ENCODE measurements around the gene ACP3.

ACP3 gene

GRCh38 chr3:132341746-132342145 is 24.5 kb downstream of the ACP3 start:
- H3K9me3 ChIP-seq (ENCODE audit: control insufficient read depth, insufficient read depth, low read length): no peaks in the 10 kb centered on the region
- H3K4me1 ChIP-seq (ENCODE audit: insufficient read depth, low read length): no peaks in the 10 kb centered on the region
- no peak overlapping the region for H3K9ac ChIP-seq (ENCODE audit: low read depth, low read length)
- H3K36me3 ChIP-seq (ENCODE audit: insufficient read depth, low read length): no peaks in the 10 kb centered on the region; the same call in 1 of the 2 replicates

GRCh38 chr3:132342183-132342582 is 25.0 kb downstream of the ACP3 start:
- no peaks in the 10 kb centered on the region; the same call in 1 of the 2 replicates for H3K36me3 ChIP-seq (ENCODE audit: insufficient read depth, low read length)
- H3K9me3 ChIP-seq (ENCODE audit: control insufficient read depth, insufficient read depth, low read length): no peaks in the 10 kb centered on the region
- H3K4me1 ChIP-seq (ENCODE audit: insufficient read depth, low read length): no peaks in the 10 kb centered on the region
- no peak overlapping the region for H3K9ac ChIP-seq (ENCODE audit: low read depth, low read length)

- Histone ChIP-seq H3K36me3 (ENCODE audit: insufficient read depth, low read length) (no peaks in the 10 kb centered on the region; the same call in 1 of the 2 replicates), H3K9ac (ENCODE audit: low read depth, low read length) (no peak overlapping the region), H3K9me3 (ENCODE audit: control insufficient read depth, insufficient read depth, low read length) (no peaks in the 10 kb centered on the region), H3K4me1 (ENCODE audit: insufficient read depth, low read length) (no peaks in the 10 kb centered on the region)
Observed at GRCh38 chr3:132342610-132343009, 25.4 kb downstream of the ACP3 start.

- H3K9ac ChIP-seq (ENCODE audit: low read depth, low read length): no peak overlapping the region
- no peaks in the 10 kb centered on the region for H3K4me1 ChIP-seq (ENCODE audit: insufficient read depth, low read length)
- no peaks in the 10 kb centered on the region; the same call in 1 of the 2 replicates for H3K36me3 ChIP-seq (ENCODE audit: insufficient read depth, low read length)
- H3K9me3 ChIP-seq (ENCODE audit: control insufficient read depth, insufficient read depth, low read length): no peaks in the 10 kb centered on the region
Observed at GRCh38 chr3:132343018-132343612, 25.9 kb downstream of the ACP3 start.

GRCh38 chr3:132344666-132345280 is 27.6 kb downstream of the ACP3 start:
- no peaks in the 10 kb centered on the region for H3K36me3 ChIP-seq (ENCODE audit: insufficient read depth, low read length)
- no peak overlapping the region for H3K9ac ChIP-seq (ENCODE audit: low read depth, low read length)
- no peaks in the 10 kb centered on the region for H3K9me3 ChIP-seq (ENCODE audit: control insufficient read depth, insufficient read depth, low read length)
- H3K4me1 ChIP-seq (ENCODE audit: insufficient read depth, low read length): no peaks in the 10 kb centered on the region

GRCh38 chr3:132346841-132347736 is 29.9 kb downstream of the ACP3 start:
- Histone ChIP-seq H3K9me3 (ENCODE audit: control insufficient read depth, insufficient read depth, low read length) (no peaks in the 10 kb centered on the region), H3K9ac (ENCODE audit: low read depth, low read length) (no peak overlapping the region), H3K4me1 (ENCODE audit: insufficient read depth, low read length) (peaks cover 14% of the 10 kb centered on the region), H3K36me3 (ENCODE audit: insufficient read depth, low read length) (no peaks in the 10 kb centered on the region)

- Histone ChIP-seq H3K4me1 (ENCODE audit: insufficient read depth, low read length) (peaks cover 14% of the 10 kb centered on the region), H3K9me3 (ENCODE audit: control insufficient read depth, insufficient read depth, low read length) (no peaks in the 10 kb centered on the region), H3K36me3 (ENCODE audit: insufficient read depth, low read length) (no peaks in the 10 kb centered on the region), H3K9ac (ENCODE audit: low read depth, low read length) (no peak overlapping the region)
Observed at GRCh38 chr3:132347811-132348210, 30.6 kb downstream of the ACP3 start.

GRCh38 chr3:132348531-132348930 is 31.3 kb downstream of the ACP3 start:
- Histone ChIP-seq H3K36me3 (ENCODE audit: insufficient read depth, low read length) (no peaks in the 10 kb centered on the region), H3K9me3 (ENCODE audit: control insufficient read depth, insufficient read depth, low read length) (no peaks in the 10 kb centered on the region), H3K9ac (ENCODE audit: low read depth, low read length) (no peak overlapping the region), H3K4me1 (ENCODE audit: insufficient read depth, low read length) (peaks cover 14% of the 10 kb centered on the region)

GRCh38 chr3:132350814-132351213 is 33.6 kb downstream of the ACP3 start:
- H3K9me3 ChIP-seq (ENCODE audit: control insufficient read depth, insufficient read depth, low read length): no peaks in the 10 kb centered on the region
- peaks cover 14% of the 10 kb centered on the region for H3K4me1 ChIP-seq (ENCODE audit: insufficient read depth, low read length)
- H3K36me3 ChIP-seq (ENCODE audit: insufficient read depth, low read length): no peaks in the 10 kb centered on the region
- H3K9ac ChIP-seq (ENCODE audit: low read depth, low read length): no peak overlapping the region

GRCh38 chr3:132351222-132351806 is 34.1 kb downstream of the ACP3 start:
- Histone ChIP-seq H3K4me1 (ENCODE audit: insufficient read depth, low read length) (peaks cover 14% of the 10 kb centered on the region), H3K36me3 (ENCODE audit: insufficient read depth, low read length) (no peaks in the 10 kb centered on the region), H3K9ac (ENCODE audit: low read depth, low read length) (no peak overlapping the region), H3K9me3 (ENCODE audit: control insufficient read depth, insufficient read depth, low read length) (no peaks in the 10 kb centered on the region)

- H3K36me3 ChIP-seq (ENCODE audit: insufficient read depth, low read length): no peaks in the 10 kb centered on the region
- H3K4me1 ChIP-seq (ENCODE audit: insufficient read depth, low read length): peaks cover 14% of the 10 kb centered on the region
- no peak overlapping the region for H3K9ac ChIP-seq (ENCODE audit: low read depth, low read length)
Observed at GRCh38 chr3:132352556-132353143, 35.4 kb downstream of the ACP3 start.

GRCh38 chr3:132354916-132355702 is 37.9 kb downstream of the ACP3 start:
- no peaks in the 10 kb centered on the region for H3K36me3 ChIP-seq (ENCODE audit: insufficient read depth, low read length)

More at GRCh38 chr3:132352556-132353143, 35.4 kb downstream of the ACP3 start:
- no peaks in the 10 kb centered on the region for H3K9me3 ChIP-seq (ENCODE audit: control insufficient read depth, insufficient read depth, low read length)

GRCh38 chr3:132356568-132356967 is 39.4 kb downstream of the ACP3 start:
- H3K36me3 ChIP-seq (ENCODE audit: insufficient read depth, low read length): no peaks in the 10 kb centered on the region
- H3K9ac ChIP-seq (ENCODE audit: low read depth, low read length): no peak overlapping the region
- no peaks in the 10 kb centered on the region for H3K9me3 ChIP-seq (ENCODE audit: control insufficient read depth, insufficient read depth, low read length)
- peaks cover 5% of the 10 kb centered on the region for H3K4me1 ChIP-seq (ENCODE audit: insufficient read depth, low read length)

More at GRCh38 chr3:132354916-132355702, 37.9 kb downstream of the ACP3 start:
- H3K9ac ChIP-seq (ENCODE audit: low read depth, low read length): no peak overlapping the region
- peaks cover 14% of the 10 kb centered on the region for H3K4me1 ChIP-seq (ENCODE audit: insufficient read depth, low read length)
- H3K9me3 ChIP-seq (ENCODE audit: control insufficient read depth, insufficient read depth, low read length): no peaks in the 10 kb centered on the region
